ENCODE results near the gene C11orf91.
"Not testable (repeated sequence)": the region's sequence is repeated elsewhere in the genome, so short reads cannot be mapped to it uniquely, and the experiment has no call there.

Gene C11orf91

GRCh38 chr11:33709466-33709865 is 8.8 kb upstream of the C11orf91 start:
- no peak for DNase-seq (ENCODE audit: extremely low read depth, low read depth)
- no peak for TF ChIP-seq CTCF (IDR thresholded peaks at IDR 0.05; ENCODE audit: low read depth, low read length, missing control alignments)
- no peak overlapping the region for H3K4me3 ChIP-seq (replicated peaks; ENCODE audit: low read depth, low read length)

- no peak overlapping the region for H3K4me3 ChIP-seq (replicated peaks; ENCODE audit: low read depth, low read length)
- no peak for DNase-seq (ENCODE audit: extremely low read depth, low read depth)
- no peak for TF ChIP-seq CTCF (IDR thresholded peaks at IDR 0.05; ENCODE audit: low read depth, low read length, missing control alignments)
Measured at GRCh38 chr11:33708985-33709384, 8.4 kb upstream of the C11orf91 start.

- not testable (repeated sequence) for H3K4me3 ChIP-seq (replicated peaks; ENCODE audit: low read depth, low read length); DNase-seq (ENCODE audit: extremely low read depth, low read depth)
Measured at GRCh38 chr11:33707831-33708230, 7.2 kb upstream of the C11orf91 start.

- H3K4me3 ChIP-seq (replicated peaks; ENCODE audit: low read depth, low read length): no peak overlapping the region
- no peak for DNase-seq (ENCODE audit: extremely low read depth, low read depth)
- no peak for TF ChIP-seq CTCF (IDR thresholded peaks at IDR 0.05; ENCODE audit: low read depth, low read length, missing control alignments)
Measured at GRCh38 chr11:33706966-33707365, 6.3 kb upstream of the C11orf91 start.

GRCh38 chr11:33706546-33706945 is 5.9 kb upstream of the C11orf91 start:
- no peak overlapping the region for H3K4me3 ChIP-seq (replicated peaks; ENCODE audit: low read depth, low read length)
- no peak for TF ChIP-seq CTCF (IDR thresholded peaks at IDR 0.05; ENCODE audit: low read depth, low read length, missing control alignments)
- DNase-seq (ENCODE audit: extremely low read depth, low read depth): no peak

- no peak for DNase-seq (ENCODE audit: extremely low read depth, low read depth)
- no peak overlapping the region for H3K4me3 ChIP-seq (replicated peaks; ENCODE audit: low read depth, low read length)
- TF ChIP-seq CTCF (IDR thresholded peaks at IDR 0.05; ENCODE audit: low read depth, low read length, missing control alignments): no peak
Measured at GRCh38 chr11:33704240-33705002, 3.8 kb upstream of the C11orf91 start.

- H3K4me3 ChIP-seq (replicated peaks; ENCODE audit: low read depth, low read length): no peak overlapping the region
- no peak for TF ChIP-seq CTCF (IDR thresholded peaks at IDR 0.05; ENCODE audit: low read depth, low read length, missing control alignments)
- DNase-seq (ENCODE audit: extremely low read depth, low read depth): no peak
Measured at GRCh38 chr11:33703788-33704187, 3.2 kb upstream of the C11orf91 start.
